SK-N-SH treated with all-trans-retinoic acid at 6 μM for 48 hours (cell line): ENCODE results near the gene SLC35A3.

ENCODE experiments used
- OSR1 ChIP-seq: fragments of 250-450 bp; sonication (Bioruptor Pico); IDR thresholded peaks from 2 replicates; pipeline ENCODE4 v1.8.0; 2022; ENCODE audit warnings: moderate library complexity, mild to moderate bottlenecking, inconsistent platforms
- PATZ1 ChIP-seq: fragments of 250-450 bp; sonication (Bioruptor Pico); IDR thresholded peaks from 2 replicates; pipeline ENCODE4 v1.8.0; 2020; ENCODE audit warnings: mild to moderate bottlenecking, moderate library complexity, borderline replicate concordance
- SNAI2 ChIP-seq: fragments of 250-450 bp; sonication (Bioruptor Pico); IDR thresholded peaks from 2 replicates; pipeline ENCODE4 v1.5.0; 2020; ENCODE audit warnings: mild to moderate bottlenecking, moderate library complexity
- TOX ChIP-seq: fragments of 250-450 bp; sonication (Bioruptor Pico); IDR thresholded peaks from 2 replicates; pipeline ENCODE4 v1.8.0; 2021; ENCODE audit warnings: mild to moderate bottlenecking, moderate library complexity, borderline replicate concordance
- TSHZ2 ChIP-seq: fragments of 250-450 bp; sonication (Bioruptor Pico); IDR thresholded peaks from 2 replicates; pipeline ENCODE4 v1.5.0; 2020; ENCODE audit warnings: mild to moderate bottlenecking, moderate library complexity
- ZFP3 ChIP-seq: fragments of 250-450 bp; sonication (Bioruptor Pico); IDR thresholded peaks from 2 replicates; pipeline ENCODE4 v1.5.0; 2020; ENCODE audit warnings: mild to moderate bottlenecking, moderate library complexity
- ZFP30 ChIP-seq: fragments of 450-650 bp; formaldehyde crosslinking; IDR thresholded peaks from 2 replicates; pipeline ENCODE4 v1.5.0; 2022; ENCODE audit warnings: mild to moderate bottlenecking, moderate library complexity
- ZNF565 ChIP-seq: fragments of 450-650 bp; formaldehyde crosslinking; conservative IDR thresholded peaks from 2 replicates; pipeline ENCODE4 v1.5.0; 2020; ENCODE audit warnings: low read depth, mild to moderate bottlenecking, moderate library complexity
- ZNF70 ChIP-seq: fragments of 450-650 bp; formaldehyde crosslinking; IDR thresholded peaks from 2 replicates; pipeline ENCODE4 v1.5.0; 2020; ENCODE audit warnings: mild to moderate bottlenecking, moderate library complexity
- TF ChIP-seq, protein P1 (sequence below): fragments of 250-450 bp; sonication (Bioruptor Pico); IDR thresholded peaks from 2 replicates; pipeline ENCODE4 v1.5.1; 2020; ENCODE audit warnings: low read depth, mild to moderate bottlenecking, moderate library complexity

DNA sequence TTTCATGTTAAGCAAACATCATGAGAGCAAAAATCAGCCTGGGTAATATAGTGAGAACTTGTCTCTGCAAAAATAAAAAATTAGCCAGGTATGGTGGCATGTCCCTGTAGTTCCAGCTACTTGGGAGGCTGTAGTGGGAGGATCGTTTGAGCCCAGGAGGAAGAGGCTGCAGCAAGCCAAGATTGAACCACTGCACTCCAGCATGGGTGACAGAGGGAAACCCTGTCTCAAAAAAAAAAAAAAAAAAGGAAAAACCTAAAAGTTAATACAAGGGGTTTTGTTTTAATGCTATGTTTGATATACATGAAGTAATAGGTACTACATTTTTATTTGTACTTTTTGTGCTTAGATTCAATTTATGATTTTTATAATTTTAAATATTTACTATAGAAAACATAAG lies 27.1 kb upstream of the SLC35A3 start:
- TF ChIP-seq PATZ1 (CRISPR knock-in tag) (no peak), ZNF565 (CRISPR knock-in tag) (no peak), ZFP3 (CRISPR knock-in tag) (no peak), ZFP30 (no peak), TSHZ2 (no peak), TOX (CRISPR knock-in tag) (no peak), OSR1 (CRISPR knock-in tag) (no peak), ZNF70 (CRISPR knock-in tag) (no peak), SNAI2 (CRISPR knock-in tag) (no peak)
- TF ChIP-seq, protein P1, sequence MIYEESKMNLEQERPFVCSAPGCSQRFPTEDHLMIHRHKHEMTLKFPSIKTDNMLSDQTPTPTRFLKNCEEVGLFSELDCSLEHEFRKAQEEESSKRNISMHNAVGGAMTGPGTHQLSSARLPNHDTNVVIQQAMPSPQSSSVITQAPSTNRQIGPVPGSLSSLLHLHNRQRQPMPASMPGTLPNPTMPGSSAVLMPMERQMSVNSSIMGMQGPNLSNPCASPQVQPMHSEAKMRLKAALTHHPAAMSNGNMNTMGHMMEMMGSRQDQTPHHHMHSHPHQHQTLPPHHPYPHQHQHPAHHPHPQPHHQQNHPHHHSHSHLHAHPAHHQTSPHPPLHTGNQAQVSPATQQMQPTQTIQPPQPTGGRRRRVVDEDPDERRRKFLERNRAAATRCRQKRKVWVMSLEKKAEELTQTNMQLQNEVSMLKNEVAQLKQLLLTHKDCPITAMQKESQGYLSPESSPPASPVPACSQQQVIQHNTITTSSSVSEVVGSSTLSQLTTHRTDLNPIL (CRISPR knock-in tag): no peak
